Retinal pigment epithelial cell (primary cell): ENCODE measurements around the gene SPATS2.
A peak's percentile ranks its signal among the peaks of the same experiment; 100 is the strongest.

Experiments
- DNase-seq: peaks from one replicate; pipeline ENCODE4 v3.0.0-alpha.2; 2010; ENCODE audit warnings: low read depth
- H3K4me3 ChIP-seq: 2 replicates; pipeline ENCODE4 v1.5.1; 2011; ENCODE audit warnings: mild to moderate bottlenecking, low read length, control low read depth, moderate library complexity
- CTCF ChIP-seq: conservative IDR thresholded peaks from 2 replicates; pipeline ENCODE4 v1.5.1; 2011; ENCODE audit warnings: low read depth, low read length, control low read depth, inconsistent platforms

The SPATS2 gene

GRCh38 chr12:49567302-49567610 lies 200.0 kb downstream of the SPATS2 start:
- TF ChIP-seq CTCF, result no peak
- peak overlapping the region; percentile 95 for H3K4me3 ChIP-seq
- DNase-seq, result no peak

GRCh38 chr12:49567611-49568441 lies 200.6 kb downstream of the SPATS2 start, which contains the start of gene MCRS1:
MCRS1 (minus strand) TSS chr12:49568142; CDS start chr12:49566731, 1,411 bp downstream.
- peak; percentile 65 for DNase-seq
- TF ChIP-seq CTCF, result no peak
- peak within 1 kb of the TSS; percentile 95 for H3K4me3 ChIP-seq

- TF ChIP-seq CTCF, result no peak
- DNase-seq, result no peak
- H3K4me3 ChIP-seq, result peak overlapping the region; percentile 95
These were observed 201.3 kb downstream of the SPATS2 start for GRCh38 chr12:49568442-49569162.
